Prostate gland (tissue), 2 donors: Measurements from ENCODE around the gene SLCO2B1.

ENCODE experiments used
- POLR2A ChIP-seq: fragments of 450-650 bp; IDR thresholded peaks from one replicate; pipeline ENCODE4 v1.6.1; 2016; ENCODE audit warnings: antibody characterized with exemption, mild to moderate bottlenecking
- POLR2AphosphoS5 ChIP-seq: sonication (generic); formaldehyde crosslinking; IDR thresholded peaks from one replicate; pipeline ENCODE4 v1.6.1; 2017; ENCODE audit warnings: antibody characterized with exemption
- TF ChIP-seq, protein P1 (sequence below), 4 experiments: fragments of 200-600 bp in 2 of 4; fragments of 450-650 bp in 2 of 4; sonication (generic) in 2 of 4; IDR thresholded peaks; 1 replicate in 3 of 4; 2 replicates in 1 of 4; pipeline ENCODE4 v1.5.1; 2016 to 2019; ENCODE audit warnings: antibody characterized with exemption in 4 of 4, mild to moderate bottlenecking in 2 of 4, moderate library complexity in 2 of 4

DNA sequence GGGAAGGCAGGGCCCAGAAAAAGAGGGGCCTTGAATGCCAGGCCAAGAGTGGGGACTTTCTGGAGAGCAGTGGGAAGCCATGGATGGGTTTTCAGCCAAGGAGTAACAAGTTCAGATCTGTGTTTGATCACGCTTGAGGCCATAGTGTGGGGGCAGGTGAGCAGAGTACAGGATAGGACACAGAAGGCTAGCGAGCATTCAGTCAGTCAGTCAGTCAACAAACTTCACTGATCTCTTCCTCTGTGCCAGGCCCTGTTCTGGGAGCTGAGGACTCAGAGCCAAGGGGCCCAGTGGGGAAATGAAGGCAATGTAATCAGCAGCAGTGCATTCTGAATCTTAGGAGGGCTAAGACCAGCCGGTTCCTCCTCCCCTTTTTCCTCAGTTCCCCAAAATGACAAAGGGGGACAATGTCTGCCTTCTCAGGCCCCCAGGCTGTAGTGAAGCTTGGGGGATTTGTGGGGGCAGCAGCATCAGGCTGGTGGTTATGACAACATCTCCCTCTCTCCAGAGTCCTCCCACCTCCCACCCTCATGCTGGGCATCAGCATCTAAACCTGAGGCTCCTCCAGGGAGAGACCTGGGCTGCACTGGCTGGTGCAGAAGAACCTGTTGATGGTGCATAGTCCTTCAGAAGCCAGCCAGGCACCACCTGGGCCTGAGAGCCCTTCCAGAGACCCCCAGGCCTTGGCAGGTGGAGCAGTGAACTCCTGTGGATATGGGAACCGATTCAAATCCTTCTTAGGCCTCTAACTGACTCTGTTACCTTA lies 46.8 kb downstream of the SLCO2B1 start:
- TF ChIP-seq, protein P1, sequence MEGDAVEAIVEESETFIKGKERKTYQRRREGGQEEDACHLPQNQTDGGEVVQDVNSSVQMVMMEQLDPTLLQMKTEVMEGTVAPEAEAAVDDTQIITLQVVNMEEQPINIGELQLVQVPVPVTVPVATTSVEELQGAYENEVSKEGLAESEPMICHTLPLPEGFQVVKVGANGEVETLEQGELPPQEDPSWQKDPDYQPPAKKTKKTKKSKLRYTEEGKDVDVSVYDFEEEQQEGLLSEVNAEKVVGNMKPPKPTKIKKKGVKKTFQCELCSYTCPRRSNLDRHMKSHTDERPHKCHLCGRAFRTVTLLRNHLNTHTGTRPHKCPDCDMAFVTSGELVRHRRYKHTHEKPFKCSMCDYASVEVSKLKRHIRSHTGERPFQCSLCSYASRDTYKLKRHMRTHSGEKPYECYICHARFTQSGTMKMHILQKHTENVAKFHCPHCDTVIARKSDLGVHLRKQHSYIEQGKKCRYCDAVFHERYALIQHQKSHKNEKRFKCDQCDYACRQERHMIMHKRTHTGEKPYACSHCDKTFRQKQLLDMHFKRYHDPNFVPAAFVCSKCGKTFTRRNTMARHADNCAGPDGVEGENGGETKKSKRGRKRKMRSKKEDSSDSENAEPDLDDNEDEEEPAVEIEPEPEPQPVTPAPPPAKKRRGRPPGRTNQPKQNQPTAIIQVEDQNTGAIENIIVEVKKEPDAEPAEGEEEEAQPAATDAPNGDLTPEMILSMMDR (IDR thresholded peaks at IDR 0.05): no peak
- TF ChIP-seq POLR2AphosphoS5 (no peak), POLR2A (no peak)
